ENCODE data around the gene HDAC11. TPM values are rescaled to one million over a fixed set of nuclear protein-coding genes. Genes with fewer than 3 reads are reported as not detected.

HDAC11 gene
- total RNA-seq, 1 experiment from 2014 or later, result 7.1 TPM

Other genes with a start within 250 kb of the HDAC11 start
- not detected in 2 replicates for gene NUP210, start 60.0 kb upstream of the HDAC11 start, total RNA-seq (2014; rRNA removed)
- 0.06 and 0.19 TPM in 2 replicates for gene FBLN2, start 68.8 kb downstream of the HDAC11 start, total RNA-seq (2014; rRNA removed)

Measured in LHCN-M2 (cell line).